Chondrocyte (in vitro differentiated cells): ENCODE data around the gene UBE3B. TPM values are rescaled to one million over a fixed set of nuclear protein-coding genes. Genes with fewer than 3 reads are reported as not detected.

ENCODE experiments used
- DNase-seq: peaks from one replicate; pipeline ENCODE4 v3.0.0; 2021; ENCODE audit warnings: mixed read lengths, low spot score
- H3K27ac Mint-ChIP-seq: one replicate; pipeline ENCODE4 v1.8.0; 2021; ENCODE audit warnings: mild to moderate bottlenecking, moderate library complexity, mixed read lengths; ENCODE audit not compliant: unreplicated experiment
- H3K27me3 Mint-ChIP-seq: 2 replicates; pipeline ENCODE4 v1.8.0; 2021; ENCODE audit warnings: low read depth, mixed read lengths
- H3K36me3 Mint-ChIP-seq: 2 replicates; pipeline ENCODE4 v1.8.0; 2021; ENCODE audit warnings: low read depth, mixed read lengths
- H3K4me1 Mint-ChIP-seq: 2 replicates; pipeline ENCODE4 v1.8.0; 2021; ENCODE audit warnings: low read depth, mild to moderate bottlenecking, mixed read lengths
- H3K4me3 Mint-ChIP-seq: one replicate; pipeline ENCODE4 v1.8.0; 2021; ENCODE audit warnings: mild to moderate bottlenecking, moderate library complexity, mixed read lengths; ENCODE audit not compliant: unreplicated experiment
- H3K9me3 Mint-ChIP-seq: 2 replicates; pipeline ENCODE4 v1.8.0; 2021; ENCODE audit warnings: low read depth, mixed read lengths
- total RNA-seq: library from RNA; stranded (reverse); gene quantifications from 3 replicates; pipeline ENCODE4 v1.2.1, GENCODE V29; 2021
- TF ChIP-seq, protein P1 (sequence below): fragments of 200-600 bp; sonication (generic); IDR thresholded peaks from 2 replicates; pipeline ENCODE4 v1.5.0; 2021; ENCODE audit warnings: antibody characterized with exemption, mild to moderate bottlenecking, moderate library complexity

UBE3B gene
- total RNA-seq, 1 donor from 2014 or later: 32.9 TPM

GRCh38 chr12:109580684-109581333, 103.4 kb downstream of the UBE3B start:
- Mint-ChIP-seq H3K9me3 (no peaks in the 10 kb centered on the region), H3K4me1 (no peaks in the 10 kb centered on the region)

DNA sequence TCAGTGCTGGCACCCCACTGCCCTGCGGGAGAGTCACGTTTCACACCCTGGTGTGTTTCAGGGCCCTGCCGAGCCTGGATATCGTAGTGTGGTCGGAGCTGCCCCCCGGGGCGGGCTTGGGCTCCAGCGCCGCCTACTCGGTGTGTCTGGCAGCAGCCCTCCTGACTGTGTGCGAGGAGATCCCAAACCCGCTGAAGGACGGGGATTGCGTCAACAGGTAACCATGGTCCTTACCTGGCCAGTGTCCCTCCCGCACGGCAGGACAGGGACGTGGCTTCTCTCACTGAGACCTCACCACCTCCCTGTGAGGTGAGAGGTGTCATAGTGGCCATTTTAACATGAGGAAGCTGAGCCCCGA, 103.9 kb downstream of the UBE3B start:
- Mint-ChIP-seq H3K4me1 (no peaks in the 10 kb centered on the region), H3K27me3 (no peaks in the 10 kb centered on the region), H3K27ac (no peak overlapping the region), H3K36me3 (peaks cover 19% of the 10 kb centered on the region), H3K4me3 (no peak overlapping the region), H3K9me3 (no peaks in the 10 kb centered on the region)
- TF ChIP-seq, protein P1, sequence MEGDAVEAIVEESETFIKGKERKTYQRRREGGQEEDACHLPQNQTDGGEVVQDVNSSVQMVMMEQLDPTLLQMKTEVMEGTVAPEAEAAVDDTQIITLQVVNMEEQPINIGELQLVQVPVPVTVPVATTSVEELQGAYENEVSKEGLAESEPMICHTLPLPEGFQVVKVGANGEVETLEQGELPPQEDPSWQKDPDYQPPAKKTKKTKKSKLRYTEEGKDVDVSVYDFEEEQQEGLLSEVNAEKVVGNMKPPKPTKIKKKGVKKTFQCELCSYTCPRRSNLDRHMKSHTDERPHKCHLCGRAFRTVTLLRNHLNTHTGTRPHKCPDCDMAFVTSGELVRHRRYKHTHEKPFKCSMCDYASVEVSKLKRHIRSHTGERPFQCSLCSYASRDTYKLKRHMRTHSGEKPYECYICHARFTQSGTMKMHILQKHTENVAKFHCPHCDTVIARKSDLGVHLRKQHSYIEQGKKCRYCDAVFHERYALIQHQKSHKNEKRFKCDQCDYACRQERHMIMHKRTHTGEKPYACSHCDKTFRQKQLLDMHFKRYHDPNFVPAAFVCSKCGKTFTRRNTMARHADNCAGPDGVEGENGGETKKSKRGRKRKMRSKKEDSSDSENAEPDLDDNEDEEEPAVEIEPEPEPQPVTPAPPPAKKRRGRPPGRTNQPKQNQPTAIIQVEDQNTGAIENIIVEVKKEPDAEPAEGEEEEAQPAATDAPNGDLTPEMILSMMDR: no peak
- DNase-seq: peak; percentile 66

More at GRCh38 chr12:109580684-109581333, 103.4 kb downstream of the UBE3B start:
- Mint-ChIP-seq H3K36me3 (peaks cover 20% of the 10 kb centered on the region), H3K27me3 (no peaks in the 10 kb centered on the region), H3K27ac (no peak overlapping the region), H3K4me3 (no peak overlapping the region)
- TF ChIP-seq, protein P1: no peak
- peak; percentile 54 for DNase-seq

GRCh38 chr12:109581856-109582255, 104.4 kb downstream of the UBE3B start:
- H3K9me3 Mint-ChIP-seq: no peaks in the 10 kb centered on the region
- no peaks in the 10 kb centered on the region for H3K27me3 Mint-ChIP-seq
- no peak overlapping the region for H3K27ac Mint-ChIP-seq
- no peaks in the 10 kb centered on the region for H3K4me1 Mint-ChIP-seq
- peak; percentile 51 for DNase-seq
- TF ChIP-seq, protein P1: no peak
- H3K4me3 Mint-ChIP-seq: no peak overlapping the region
- peaks cover 18% of the 10 kb centered on the region for H3K36me3 Mint-ChIP-seq

- Mint-ChIP-seq H3K4me1 (no peaks in the 10 kb centered on the region), H3K27me3 (no peaks in the 10 kb centered on the region), H3K36me3 (peaks cover 14% of the 10 kb centered on the region), H3K9me3 (no peaks in the 10 kb centered on the region), H3K4me3 (no peak overlapping the region), H3K27ac (no peak overlapping the region)
- TF ChIP-seq, protein P1: no peak
- peak; percentile 51 for DNase-seq
These were observed 105.2 kb downstream of the UBE3B start for GRCh38 chr12:109582636-109583035.

DNA sequence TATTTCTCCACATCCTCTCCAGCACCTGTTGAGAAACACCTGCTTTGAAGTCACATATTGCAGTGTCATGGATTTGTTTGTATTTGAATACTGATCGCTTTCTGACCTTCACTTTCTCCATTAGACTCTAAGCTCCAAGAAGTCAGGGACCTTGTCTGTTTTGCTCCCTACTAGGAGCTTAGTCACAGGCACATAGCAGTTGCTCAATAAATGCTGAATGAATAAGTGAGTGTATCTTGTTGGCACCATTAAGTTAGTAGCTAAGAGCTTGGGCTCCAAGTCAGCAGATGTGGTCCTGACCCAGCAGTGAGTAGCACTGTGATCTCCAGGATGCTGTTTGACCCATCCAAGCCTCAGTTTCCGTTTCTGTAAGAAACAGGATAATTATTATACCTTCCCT, 106.3 kb downstream of the UBE3B start:
- no peaks in the 10 kb centered on the region for H3K27me3 Mint-ChIP-seq
- no peaks in the 10 kb centered on the region for H3K9me3 Mint-ChIP-seq
- no peaks in the 10 kb centered on the region for H3K4me1 Mint-ChIP-seq
- TF ChIP-seq, protein P1: no peak
- H3K27ac Mint-ChIP-seq: no peak overlapping the region
- H3K4me3 Mint-ChIP-seq: no peak overlapping the region
- DNase-seq: no peak
- H3K36me3 Mint-ChIP-seq: peaks cover 12% of the 10 kb centered on the region

Other genes starting within 250 kb of the UBE3B start
- gene FOXN4, start 168.3 kb upstream of the UBE3B start, total RNA-seq: not detected in 3 replicates
- not detected in 3 replicates for gene MYO1H, start 129.7 kb upstream of the UBE3B start, total RNA-seq
- 57.2 to 80.4 TPM (median 73.4 TPM) in 3 replicates for gene KCTD10, start 334 bp upstream of the UBE3B start, total RNA-seq
- 22.6 to 29.1 TPM (median 23.3 TPM) in 3 replicates for gene MMAB, start 95.9 kb downstream of the UBE3B start, total RNA-seq
- gene MVK, start 96.2 kb downstream of the UBE3B start, total RNA-seq: 11.7 to 14.1 TPM (median 13.7 TPM) in 3 replicates
- gene FAM222A, start 236.2 kb downstream of the UBE3B start, total RNA-seq: 1.0 to 1.5 TPM (median 1.2 TPM) in 3 replicates